ENCODE measurements around the gene MOCS3. TPM values are rescaled to one million over a fixed set of nuclear protein-coding genes. Genes with fewer than 3 reads are reported as not detected.

The MOCS3 gene
- total RNA-seq, 1 donor from 2014 or later, result 3.4 TPM

GRCh38 chr20:50921803-50922501, 36.7 kb upstream of the MOCS3 start:
- no peak overlapping the region for H3K4me3 ChIP-seq
- TF ChIP-seq CTCF (IDR thresholded peaks at IDR 0.05), result no peak
- H3K36me3 ChIP-seq, result peaks cover 8% of the 10 kb centered on the region
- DNase-seq (no peak), ATAC-seq (peak; percentile 87)
- H3K27ac ChIP-seq, result peak overlapping the region; percentile 28
- no peaks in the 10 kb centered on the region for H3K27me3 ChIP-seq
- H3K4me1 ChIP-seq, result peaks cover 72% of the 10 kb centered on the region
- intact Hi-C loops (cut with DNase I), result loop anchor here (10.0 kb wide), 1 partner anchor 127 kb away; the partner anchor contains the start of gene BCAS4
- no peaks in the 10 kb centered on the region for H3K9me3 ChIP-seq

GRCh38 chr20:50924261-50924920, 34.2 kb upstream of the MOCS3 start:
- Histone ChIP-seq H3K9me3 (no peaks in the 10 kb centered on the region), H3K4me3 (no peak overlapping the region), H3K4me1 (peaks cover 68% of the 10 kb centered on the region), H3K27ac (no peak overlapping the region), H3K27me3 (no peaks in the 10 kb centered on the region), H3K36me3 (peaks cover 20% of the 10 kb centered on the region)
- intact Hi-C loops (cut with DNase I), result loop anchor here (10.0 kb wide), 1 partner anchor 130 kb away; the partner anchor contains the start of gene BCAS4
- TF ChIP-seq CTCF (IDR thresholded peaks at IDR 0.05), result no peak
- DNase-seq (no peak), ATAC-seq (no peak)

DNA sequence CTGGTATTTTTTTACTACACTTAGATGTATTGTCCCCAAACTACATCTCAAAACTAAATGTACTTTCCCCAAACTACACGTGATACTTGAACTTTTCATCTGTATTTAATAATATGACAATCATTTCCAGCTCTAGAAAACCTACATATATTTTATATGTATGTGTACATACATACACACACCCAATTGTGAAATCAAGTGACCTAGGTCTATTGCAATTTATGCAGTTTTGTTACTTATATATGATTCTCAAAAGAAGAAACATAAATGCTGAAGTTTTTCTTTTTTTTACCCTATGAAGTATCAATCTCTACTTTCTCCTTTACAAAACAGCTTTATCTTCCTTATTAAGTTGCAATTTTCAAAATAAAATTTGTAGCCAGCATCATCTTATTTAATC, 32.1 kb upstream of the MOCS3 start:
- Histone ChIP-seq H3K4me3 (no peak overlapping the region), H3K9me3 (no peaks in the 10 kb centered on the region), H3K27ac (no peak overlapping the region), H3K4me1 (peaks cover 53% of the 10 kb centered on the region), H3K27me3 (no peaks in the 10 kb centered on the region), H3K36me3 (peaks cover 20% of the 10 kb centered on the region)
- ATAC-seq, result no peak
- no peak for DNase-seq
- no peak for TF ChIP-seq CTCF (IDR thresholded peaks at IDR 0.05)
- intact Hi-C loops (cut with DNase I), result loop anchor here (10.0 kb wide), 1 partner anchor 132 kb away; the partner anchor contains the start of gene BCAS4

DNA sequence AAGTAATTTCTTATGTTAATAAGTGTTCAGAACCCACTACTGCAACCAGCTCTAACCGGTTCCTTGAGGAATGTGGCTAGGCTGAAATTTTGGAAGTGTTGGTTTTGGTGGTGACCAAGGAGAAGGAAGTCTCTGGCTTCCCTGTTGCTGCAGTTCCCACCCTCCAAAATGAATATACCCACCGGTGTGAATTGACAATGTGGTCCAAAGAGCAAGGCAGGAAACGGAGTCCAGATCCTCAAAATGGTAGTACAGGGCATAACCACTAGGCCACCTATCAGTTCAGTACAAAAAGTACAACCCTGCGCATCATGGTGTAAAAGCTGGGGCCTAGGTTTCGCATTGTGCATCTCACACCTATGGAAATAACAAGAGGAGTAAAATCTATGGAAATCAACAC, 30.1 kb upstream of the MOCS3 start:
- no peak for TF ChIP-seq CTCF (IDR thresholded peaks at IDR 0.05)
- H3K27ac ChIP-seq, result peak overlapping the region; percentile 79
- H3K36me3 ChIP-seq, result peaks cover 17% of the 10 kb centered on the region
- DNase-seq, result no peak
- H3K9me3 ChIP-seq, result no peaks in the 10 kb centered on the region
- H3K4me3 ChIP-seq, result peak overlapping the region; percentile 72
- ATAC-seq, result no peak
- H3K4me1 ChIP-seq, result peaks cover 46% of the 10 kb centered on the region
- intact Hi-C loops (cut with DNase I), result loop anchor here (10.0 kb wide), 1 partner anchor 134 kb away; the partner anchor contains the start of gene BCAS4
- no peaks in the 10 kb centered on the region for H3K27me3 ChIP-seq

- Histone ChIP-seq H3K9me3 (no peaks in the 10 kb centered on the region), H3K4me3 (peak overlapping the region; percentile 72), H3K4me1 (peaks cover 36% of the 10 kb centered on the region), H3K27ac (peak overlapping the region; percentile 79), H3K27me3 (no peaks in the 10 kb centered on the region), H3K36me3 (peaks cover 25% of the 10 kb centered on the region)
- intact Hi-C loops (cut with DNase I), result loop anchor here (10.0 kb wide), 1 partner anchor 135 kb away; the partner anchor contains the start of gene BCAS4
- ATAC-seq (peak; percentile 87), DNase-seq (peak; percentile 91)
- peak; percentile 78 for TF ChIP-seq CTCF (IDR thresholded peaks at IDR 0.05)
These were observed 29.1 kb upstream of the MOCS3 start for GRCh38 chr20:50929299-50930138.
